ENCODE data around the gene PSAP.

The PSAP gene

GRCh38 chr10:71780156-71780555, 70.9 kb downstream of the PSAP start:
- no peak for DNase-seq

GRCh38 chr10:71779641-71780040, 71.4 kb downstream of the PSAP start:
- DNase-seq, result no peak

GRCh38 chr10:71778071-71778825, 72.8 kb downstream of the PSAP start:
- no peak for DNase-seq

GRCh38 chr10:71777213-71777985, 73.7 kb downstream of the PSAP start:
- no peak for DNase-seq

- DNase-seq, result no peak
Measured at GRCh38 chr10:71776481-71776925, 74.5 kb downstream of the PSAP start.

DNA sequence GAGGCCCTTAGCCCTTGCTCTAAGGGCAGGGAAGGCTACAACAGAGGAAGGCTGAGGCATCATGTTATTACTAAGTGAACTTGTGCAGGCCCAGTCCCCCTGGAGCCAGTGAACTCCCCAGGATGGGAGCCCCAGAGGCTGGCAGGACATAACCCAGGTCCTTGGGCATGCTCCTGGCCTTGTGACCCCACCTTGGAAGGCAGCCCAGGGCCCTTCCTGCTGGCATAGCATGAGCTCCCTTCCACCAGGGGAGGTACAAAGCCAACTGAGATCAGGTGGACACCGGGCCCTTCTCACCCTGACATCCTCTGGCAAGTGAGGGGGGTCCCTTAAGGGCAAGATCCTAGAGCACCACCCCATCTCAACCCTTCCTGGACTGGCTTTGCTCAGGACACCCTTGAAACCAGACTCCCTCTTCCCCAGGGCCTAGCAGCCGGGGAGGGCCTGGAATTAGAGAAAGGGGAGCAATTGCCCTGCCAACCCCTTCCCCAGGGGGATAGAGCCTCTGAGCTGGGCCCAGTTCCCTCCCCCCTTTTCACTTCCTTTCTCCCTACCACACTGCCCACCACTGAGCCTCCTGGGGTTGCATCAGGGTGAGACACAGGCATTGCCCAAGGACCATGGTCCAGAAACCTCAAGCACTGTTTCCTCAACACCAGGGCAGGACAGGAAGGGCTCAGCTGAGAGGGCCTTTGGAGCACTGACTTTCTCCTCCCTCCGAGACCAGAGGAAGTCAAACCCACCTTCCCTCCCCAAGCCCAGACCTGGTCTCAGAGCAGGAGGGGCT, 75.9 kb downstream of the PSAP start:
- DNase-seq, result peak in 1 of 2 donors; percentile 56

- peak; percentile 91 to 95 for DNase-seq
Measured at GRCh38 chr10:71773221-71773971, 77.7 kb downstream of the PSAP start, which contains the start of gene VSIR. Gene VSIR, minus strand, starts transcription at chr10:71773520. Its CDS starts 81 bp downstream, at chr10:71773439.

DNA sequence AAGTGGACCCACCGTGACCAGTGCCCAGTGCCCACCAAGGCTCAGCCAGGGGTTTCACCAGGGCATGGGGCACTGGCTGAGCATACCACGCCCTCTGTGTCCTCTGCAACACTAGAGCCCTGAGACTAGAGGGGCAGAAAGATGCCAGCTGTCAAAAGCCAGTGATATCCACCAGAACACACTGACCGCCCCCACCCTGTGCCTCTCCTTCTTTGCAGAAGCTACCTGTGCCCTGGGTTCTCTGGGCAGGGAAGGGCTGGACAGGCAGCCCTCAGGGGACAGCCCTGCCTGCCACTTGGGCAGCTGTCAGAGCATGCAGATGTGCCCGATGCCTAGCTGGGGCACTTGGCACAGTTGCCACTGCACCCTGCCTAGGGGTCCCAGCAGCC, 78.2 kb downstream of the PSAP start:
- DNase-seq, result no peak

- DNase-seq, result no peak
Measured at GRCh38 chr10:71771821-71772617, 79.0 kb downstream of the PSAP start.

DNA sequence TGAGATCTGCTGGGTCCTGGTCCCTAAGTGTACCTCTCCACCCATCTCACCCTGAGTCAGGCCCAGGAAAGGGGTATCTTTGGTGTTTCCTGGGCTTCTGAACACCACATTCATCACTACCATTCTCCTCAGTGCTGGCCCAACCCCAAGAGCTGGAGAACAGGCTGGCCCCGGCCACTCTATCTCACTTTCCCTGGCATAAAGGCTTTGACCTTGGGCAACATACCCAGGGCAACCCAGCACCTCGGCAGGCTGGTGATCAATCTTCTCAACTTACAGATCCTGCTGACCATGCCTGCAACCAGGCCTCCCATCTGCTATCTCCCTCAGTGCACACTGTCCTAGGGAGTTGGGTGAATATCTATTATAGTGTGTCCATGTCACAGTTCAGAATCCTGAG, 79.8 kb downstream of the PSAP start:
- DNase-seq, result no peak

DNA sequence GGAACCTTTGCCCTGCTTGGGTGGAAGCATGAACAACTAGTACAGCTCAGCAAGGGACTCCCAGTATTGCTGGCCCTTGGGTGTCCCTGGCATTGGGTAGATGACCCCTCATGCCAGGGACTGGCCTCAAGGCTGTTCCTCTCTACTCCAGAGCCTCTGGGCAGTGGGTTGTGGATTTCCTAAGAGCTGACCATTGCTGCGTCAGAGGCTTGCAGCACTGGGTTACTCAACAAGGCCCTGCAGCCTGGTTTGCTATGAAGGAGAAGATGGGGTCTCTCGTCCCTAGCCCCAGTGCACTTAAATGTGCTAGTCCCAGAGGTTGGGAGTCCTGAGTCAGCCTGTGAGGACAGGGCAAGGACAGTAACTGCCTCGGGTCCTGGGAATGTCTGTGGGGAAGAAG, 80.3 kb downstream of the PSAP start:
- peak in 1 of 2 donors; percentile 49 for DNase-seq

DNA sequence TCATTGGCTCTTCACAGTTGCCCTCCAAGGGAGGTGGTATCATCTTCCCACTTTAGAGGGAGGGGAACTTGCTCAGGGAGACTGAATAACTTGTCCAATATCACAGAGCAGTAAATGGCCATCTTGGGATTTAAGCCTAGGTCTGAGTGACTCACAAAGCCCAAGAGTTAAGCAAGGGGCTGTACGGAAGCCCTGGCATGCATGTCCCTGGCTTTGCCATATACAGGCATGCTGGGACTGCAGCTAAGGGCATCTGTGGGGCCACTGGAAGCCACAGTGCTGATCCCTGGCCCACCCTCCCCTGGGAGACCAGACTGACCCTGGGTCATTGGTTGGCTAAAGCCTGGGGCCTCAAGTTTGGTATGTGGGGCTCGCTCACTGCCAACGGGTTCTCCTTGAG, 80.8 kb downstream of the PSAP start:
- DNase-seq, result no peak

GRCh38 chr10:71769279-71769823, 81.7 kb downstream of the PSAP start:
- DNase-seq, result peak; percentile 62 to 63

DNA sequence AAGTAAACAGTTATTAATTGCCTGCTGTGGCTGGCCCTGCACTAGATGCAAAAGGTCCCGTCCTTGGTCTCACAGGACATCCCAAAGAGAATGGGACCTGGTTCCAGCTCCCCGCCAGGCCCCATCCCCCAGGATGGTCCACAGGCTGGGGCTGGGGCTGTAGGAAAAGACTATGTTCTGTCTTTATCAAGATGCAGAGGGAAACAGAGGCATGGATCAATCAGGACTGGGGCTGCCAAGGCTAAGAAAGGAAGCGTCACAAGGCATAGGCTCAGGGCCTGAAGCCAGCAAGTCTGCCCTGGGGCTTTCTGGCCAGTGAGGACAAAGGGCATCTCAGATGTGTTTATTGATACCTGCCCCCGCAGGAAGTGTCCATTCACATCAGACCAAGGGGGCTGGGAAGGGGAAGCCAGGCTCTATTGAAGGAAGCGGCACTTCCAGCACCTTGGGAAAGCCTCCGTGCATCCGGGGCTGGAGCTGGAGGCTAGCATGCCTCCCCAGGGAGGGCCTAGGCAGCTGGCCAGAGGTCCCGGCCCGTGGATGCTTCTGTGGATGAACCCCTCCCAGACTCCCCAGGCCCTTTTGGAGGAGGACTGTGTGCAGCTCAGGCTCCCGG, 83.5 kb downstream of the PSAP start:
- DNase-seq, result no peak

GRCh38 chr10:71766717-71767419, 84.2 kb downstream of the PSAP start:
- peak; percentile 60 to 81 for DNase-seq
